Mucosa of descending colon (tissue), 3 donors: ENCODE data around the gene CELF4. TPM values are rescaled to one million over a fixed set of nuclear protein-coding genes. Genes with fewer than 3 reads are reported as not detected.

Experiments used
- ATAC-seq: fragments of 200-7000 bp; cut with Tn5 transposase; one replicate; pipeline ENCODE4 v1.9.1; 2020; ENCODE audit warnings: mild to moderate bottlenecking, moderate library complexity
- DNase-seq, 3 donors: peaks; one replicate each; pipeline ENCODE4 v3.0.0-alpha.2; 2020
- H3K36me3 ChIP-seq: fragments of 200-600 bp; one replicate; pipeline ENCODE4 v1.8.0; 2021; ENCODE audit warnings: low read depth, mild to moderate bottlenecking
- H3K4me1 ChIP-seq: fragments of 200-600 bp; one replicate; pipeline ENCODE4 v1.8.0; 2021; ENCODE audit warnings: low read depth, mild to moderate bottlenecking
- H3K4me3 ChIP-seq: fragments of 200-600 bp; one replicate; pipeline ENCODE4 v1.8.0; 2021; ENCODE audit warnings: mild to moderate bottlenecking
- H3K9me3 ChIP-seq: fragments of 200-600 bp; one replicate; pipeline ENCODE4 v1.8.0; 2021; ENCODE audit warnings: mild to moderate bottlenecking
- intact Hi-C, 2 donors: fragments of 100-400 bp; cut with DNase I in 1 of 2; cut with micrococcal nuclease in 1 of 2; formaldehyde crosslinking; loops; one replicate each; pipeline versions ENCODE4 v1.11.0 to v1.11.1; 2022; cut with DNase I, micrococcal nuclease
- total RNA-seq, 3 donors: library from RNA; stranded (reverse); fragmentation: NEBNext Ultra II Directional in 2 of 3; extraction: Animal tissue kit (Norgen Biotek cat#: 25700) in 2 of 3; gene quantifications; one replicate each; pipeline versions ENCODE4 v1.2.1 to v1.2.4, GENCODE V29; 2021 to 2023
- TF ChIP-seq, protein P1 (sequence below): fragments of 200-600 bp; IDR thresholded peaks from one replicate; pipeline ENCODE4 v1.8.0; 2022; ENCODE audit warnings: antibody characterized with exemption, mild to moderate bottlenecking
- donor health status: DM: no; HTN: no; CAD: no; lungs with moderate emphysema.
- donor health status: DM: no; HTN: no; CAD: no.
- donor health status: DM: no; HTN: yes; CAD: no.

CELF4 gene
- total RNA-seq, 3 donors from 2014 or later, result 0.32 to 4.4 (median 0.72) TPM

DNA sequence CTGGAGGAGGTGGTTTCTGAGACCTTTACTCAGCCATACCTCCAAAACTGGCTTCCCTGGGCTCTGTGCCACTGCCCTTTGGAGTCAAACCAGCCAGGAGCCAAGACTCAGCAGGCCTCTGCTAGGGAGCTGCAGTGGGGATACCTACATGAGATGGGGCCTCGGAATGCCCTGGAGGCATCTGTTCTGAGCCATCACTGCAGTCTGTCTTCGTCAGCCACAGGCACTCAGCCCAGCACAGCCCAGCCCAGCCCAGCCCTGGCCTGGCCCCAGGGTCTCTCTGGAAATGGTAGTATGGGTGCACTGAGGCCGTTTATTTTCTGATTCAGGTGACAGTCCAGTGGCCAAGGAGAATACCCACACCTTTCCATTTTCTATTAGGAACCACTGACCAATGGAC, 209.8 kb downstream of the CELF4 start:
- ATAC-seq (no peak), DNase-seq (no peak)
- Histone ChIP-seq H3K4me1 (no peaks in the 10 kb centered on the region), H3K36me3 (no peaks in the 10 kb centered on the region), H3K9me3 (no peaks in the 10 kb centered on the region), H3K4me3 (no peak overlapping the region)
- intact Hi-C loops, result no loop called here
- TF ChIP-seq, protein P1, sequence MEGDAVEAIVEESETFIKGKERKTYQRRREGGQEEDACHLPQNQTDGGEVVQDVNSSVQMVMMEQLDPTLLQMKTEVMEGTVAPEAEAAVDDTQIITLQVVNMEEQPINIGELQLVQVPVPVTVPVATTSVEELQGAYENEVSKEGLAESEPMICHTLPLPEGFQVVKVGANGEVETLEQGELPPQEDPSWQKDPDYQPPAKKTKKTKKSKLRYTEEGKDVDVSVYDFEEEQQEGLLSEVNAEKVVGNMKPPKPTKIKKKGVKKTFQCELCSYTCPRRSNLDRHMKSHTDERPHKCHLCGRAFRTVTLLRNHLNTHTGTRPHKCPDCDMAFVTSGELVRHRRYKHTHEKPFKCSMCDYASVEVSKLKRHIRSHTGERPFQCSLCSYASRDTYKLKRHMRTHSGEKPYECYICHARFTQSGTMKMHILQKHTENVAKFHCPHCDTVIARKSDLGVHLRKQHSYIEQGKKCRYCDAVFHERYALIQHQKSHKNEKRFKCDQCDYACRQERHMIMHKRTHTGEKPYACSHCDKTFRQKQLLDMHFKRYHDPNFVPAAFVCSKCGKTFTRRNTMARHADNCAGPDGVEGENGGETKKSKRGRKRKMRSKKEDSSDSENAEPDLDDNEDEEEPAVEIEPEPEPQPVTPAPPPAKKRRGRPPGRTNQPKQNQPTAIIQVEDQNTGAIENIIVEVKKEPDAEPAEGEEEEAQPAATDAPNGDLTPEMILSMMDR, result no peak

DNA sequence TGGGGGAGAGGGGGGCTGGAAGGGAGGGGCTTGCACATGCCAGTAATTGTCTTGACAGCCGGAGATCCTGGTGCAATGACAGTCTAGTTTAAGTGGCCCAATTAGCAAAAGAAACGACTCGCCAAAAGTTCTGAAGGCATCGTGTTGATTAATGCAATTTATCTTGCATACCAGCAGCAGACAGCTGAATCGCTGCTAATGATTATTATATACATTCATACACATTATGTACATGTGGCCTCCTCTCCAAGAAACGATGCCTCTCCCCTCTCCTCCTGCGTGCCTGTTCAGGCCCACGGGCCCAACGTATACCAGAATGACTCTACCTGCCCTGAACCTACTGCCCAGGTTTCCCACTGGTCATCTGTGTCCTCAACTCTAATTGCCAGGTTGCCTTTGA, 214.5 kb downstream of the CELF4 start:
- TF ChIP-seq, protein P1, result no peak
- Histone ChIP-seq H3K4me1 (no peaks in the 10 kb centered on the region), H3K4me3 (no peak overlapping the region), H3K9me3 (no peaks in the 10 kb centered on the region), H3K36me3 (no peaks in the 10 kb centered on the region)
- no peak for DNase-seq
- intact Hi-C loops, result no loop called here
- ATAC-seq, result no peak

DNA sequence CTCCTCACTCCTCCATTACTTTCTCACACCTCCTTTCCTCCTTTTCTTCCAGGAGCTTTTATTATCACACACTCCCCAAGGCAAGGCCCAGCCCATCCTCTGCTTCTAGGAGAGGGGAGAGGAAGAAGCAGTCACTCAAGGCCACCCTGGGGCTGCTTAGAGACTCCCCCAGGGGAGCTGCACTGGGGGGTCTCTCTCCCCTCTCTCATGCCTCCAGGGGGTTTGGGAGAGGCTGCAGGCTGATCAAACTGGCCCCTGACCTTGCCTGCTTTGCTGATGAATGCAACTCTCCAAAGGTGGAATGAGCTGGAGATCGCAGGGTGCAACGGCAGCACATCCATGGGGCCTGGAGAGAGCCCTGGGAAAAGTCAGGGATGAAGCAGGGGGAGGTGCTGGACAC, 216.9 kb downstream of the CELF4 start:
- Histone ChIP-seq H3K4me3 (no peak overlapping the region), H3K4me1 (no peaks in the 10 kb centered on the region)
- TF ChIP-seq, protein P1, result no peak

DNA sequence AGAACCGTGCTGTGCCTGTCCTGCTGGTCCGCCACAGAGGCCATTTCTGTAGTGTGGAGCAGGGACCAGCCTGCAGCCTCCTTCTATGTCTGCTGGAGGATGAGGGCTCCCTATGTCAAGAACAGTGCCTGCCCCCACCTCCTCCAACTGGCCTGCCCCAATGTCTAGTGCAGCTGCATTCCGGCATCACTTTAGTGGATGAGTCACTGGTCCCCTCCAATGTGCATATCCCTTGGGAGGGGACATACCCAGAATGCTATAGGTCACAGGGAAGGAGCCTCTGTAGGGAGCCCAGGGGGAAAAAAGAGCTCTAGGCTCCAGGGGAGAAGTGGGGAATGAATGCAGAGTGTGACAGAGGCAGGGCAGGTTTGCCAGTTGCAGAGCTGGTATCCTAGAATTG, 219.6 kb downstream of the CELF4 start:
- H3K4me3 ChIP-seq, result no peak overlapping the region
- TF ChIP-seq, protein P1, result no peak
- DNase-seq, result no peak
- no peaks in the 10 kb centered on the region for H3K9me3 ChIP-seq
- no peak for ATAC-seq
- H3K36me3 ChIP-seq, result no peaks in the 10 kb centered on the region
- intact Hi-C loops, result no loop called here
- no peaks in the 10 kb centered on the region for H3K4me1 ChIP-seq

More for the DNA sequence above, 216.9 kb downstream of the CELF4 start:
- intact Hi-C loops, result no loop called here
- no peaks in the 10 kb centered on the region for H3K9me3 ChIP-seq
- H3K36me3 ChIP-seq, result no peaks in the 10 kb centered on the region
- ATAC-seq (no peak), DNase-seq (no peak)

DNA sequence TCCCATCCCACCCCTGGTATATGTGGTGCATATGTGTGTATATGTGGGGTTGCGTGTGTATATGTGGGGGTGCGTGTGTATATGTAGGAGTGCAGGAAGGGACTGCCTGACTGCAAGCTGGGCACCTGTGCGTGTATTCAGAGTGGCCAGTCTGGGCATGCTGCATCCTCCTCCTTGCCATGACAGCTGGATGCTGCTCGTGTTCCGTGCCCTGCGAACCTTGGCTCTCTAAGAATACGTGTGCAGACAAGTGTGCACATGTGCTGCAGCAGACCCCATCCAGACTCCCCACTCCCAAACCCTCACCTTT, 222.1 kb downstream of the CELF4 start:
- Histone ChIP-seq H3K36me3 (no peaks in the 10 kb centered on the region), H3K9me3 (no peaks in the 10 kb centered on the region), H3K4me3 (no peak overlapping the region), H3K4me1 (no peaks in the 10 kb centered on the region)
- intact Hi-C loops, result no loop called here
- ATAC-seq, result no peak
- DNase-seq, result no peak
- TF ChIP-seq, protein P1, result no peak

DNA sequence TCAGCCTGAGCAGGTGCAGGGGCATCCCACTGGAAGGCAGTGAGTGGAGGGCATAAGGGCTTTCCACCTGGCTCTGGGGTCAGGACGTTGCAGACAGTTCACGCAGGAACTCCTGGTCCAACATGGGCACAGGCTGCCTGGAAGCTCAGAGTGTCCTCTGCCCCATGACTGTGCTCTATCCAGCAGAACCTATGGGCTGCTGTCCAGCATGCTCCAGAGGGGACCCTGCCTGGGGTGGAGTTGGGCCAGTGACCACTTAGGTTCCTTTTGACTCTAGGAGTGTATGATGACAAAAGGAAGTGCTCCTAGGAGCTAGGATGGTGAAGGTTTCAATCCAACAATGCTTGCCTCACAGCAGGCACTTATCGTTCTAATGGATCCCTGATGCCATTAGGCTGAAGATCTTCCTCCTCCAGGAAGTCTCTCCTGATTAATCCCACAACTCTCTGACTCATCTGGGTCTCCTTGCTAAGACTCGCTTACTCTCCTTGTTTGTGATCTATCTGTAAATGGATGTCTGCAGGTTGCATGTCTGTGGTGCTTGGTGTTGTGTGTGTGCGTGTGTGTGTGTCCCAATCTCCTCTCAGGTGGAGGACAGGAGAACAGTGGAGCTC, 224.0 kb downstream of the CELF4 start:
- DNase-seq, result no peak
- no peaks in the 10 kb centered on the region for H3K9me3 ChIP-seq
- no peaks in the 10 kb centered on the region for H3K36me3 ChIP-seq
- intact Hi-C loops, result no loop called here
- no peak overlapping the region for H3K4me3 ChIP-seq
- H3K4me1 ChIP-seq, result no peaks in the 10 kb centered on the region
- TF ChIP-seq, protein P1, result no peak
- ATAC-seq, result no peak
